ENCODE measurements around the gene ICAM5.
"Not testable (repeated sequence)": the region's sequence is repeated elsewhere in the genome, so short reads cannot be mapped to it uniquely, and the experiment has no call there.

The ICAM5 gene

GRCh38 chr19:10270616-10271394 is 18.9 kb upstream of the ICAM5 start, which contains the start of gene ICAM1:
Gene ICAM1 (plus strand): TSS chr19:10271120. CDS start chr19:10271160, 40 bp downstream.
- peak; percentile 74 for DNase-seq

GRCh38 chr19:10271543-10272086 is 18.1 kb upstream of the ICAM5 start:
- peak; percentile 45 for DNase-seq

GRCh38 chr19:10274589-10274988 is 15.2 kb upstream of the ICAM5 start:
- DNase-seq: no peak

GRCh38 chr19:10277795-10278589 is 11.8 kb upstream of the ICAM5 start:
- no peak for DNase-seq

GRCh38 chr19:10278935-10279334 is 10.8 kb upstream of the ICAM5 start:
- no peak for DNase-seq

- no peak for DNase-seq
Measured at GRCh38 chr19:10279737-10280442, 9.9 kb upstream of the ICAM5 start.

GRCh38 chr19:10282043-10282442 is 7.7 kb upstream of the ICAM5 start:
- not testable (repeated sequence) for DNase-seq

GRCh38 chr19:10283301-10284064 is 6.3 kb upstream of the ICAM5 start:
- DNase-seq: no peak

- DNase-seq: no peak
Measured at GRCh38 chr19:10284065-10284959, 5.4 kb upstream of the ICAM5 start.

- DNase-seq: no peak
Measured at GRCh38 chr19:10284960-10285278, 4.8 kb upstream of the ICAM5 start.

GRCh38 chr19:10285393-10285792 is 4.4 kb upstream of the ICAM5 start:
- no peak for DNase-seq

GRCh38 chr19:10286803-10287737 is 2.7 kb upstream of the ICAM5 start, which contains the start of gene ICAM4:
Gene ICAM4 (plus strand): TSS chr19:10286955. CDS start chr19:10287013, 58 bp downstream.
- DNase-seq: peak; percentile 28

- DNase-seq: peak; percentile 45
Measured at GRCh38 chr19:10288662-10289166, 1.0 kb upstream of the ICAM5 start.

GRCh38 chr19:10289167-10289835 is 451 bp upstream of the ICAM5 start:
- DNase-seq: peak; percentile 76

GRCh38 chr19:10290357-10290875 is 664 bp downstream of the ICAM5 start:
- no peak for DNase-seq

GRCh38 chr19:10290876-10291553 is 1.3 kb downstream of the ICAM5 start:
- DNase-seq: peak; percentile 49

GRCh38 chr19:10291554-10292205 is 1.9 kb downstream of the ICAM5 start:
- DNase-seq: no peak

All from stimulated activated CD4-positive, alpha-beta T cell treated with anti-CD3 and anti-CD28 coated beads, Interleukin-4, amount 100 ng/mL, for 24 hours (primary cell).